Measurements from ENCODE around the gene VWDE.
"Not testable (repeated sequence)": the region's sequence is repeated elsewhere in the genome, so short reads cannot be mapped to it uniquely, and the experiment has no call there.

VWDE gene

GRCh38 chr7:12402365-12402725, 1.3 kb downstream of the VWDE start:
- no peak overlapping the region for H3K27ac ChIP-seq (ENCODE audit: poor library complexity, severe bottlenecking)
- no peak for DNase-seq (ENCODE audit: low spot score)
- H3K4me3 ChIP-seq (ENCODE audit: severe bottlenecking) = peak overlapping the region; percentile 60
- no peaks in the 10 kb centered on the region for H3K27me3 ChIP-seq (ENCODE audit: insufficient read depth, poor library complexity, severe bottlenecking)
- no peak for TF ChIP-seq CTCF (IDR thresholded peaks at IDR 0.05; ENCODE audit: poor library complexity, severe bottlenecking)
- H3K4me1 ChIP-seq (ENCODE audit: insufficient read depth, poor library complexity, severe bottlenecking) = peaks cover 9% of the 10 kb centered on the region
- no peaks in the 10 kb centered on the region for H3K36me3 ChIP-seq (ENCODE audit: low read depth)
- peaks cover 2% of the 10 kb centered on the region for H3K9me3 ChIP-seq (ENCODE audit: severe bottlenecking)
- no peak for ATAC-seq (ENCODE audit: low read depth)

DNA sequence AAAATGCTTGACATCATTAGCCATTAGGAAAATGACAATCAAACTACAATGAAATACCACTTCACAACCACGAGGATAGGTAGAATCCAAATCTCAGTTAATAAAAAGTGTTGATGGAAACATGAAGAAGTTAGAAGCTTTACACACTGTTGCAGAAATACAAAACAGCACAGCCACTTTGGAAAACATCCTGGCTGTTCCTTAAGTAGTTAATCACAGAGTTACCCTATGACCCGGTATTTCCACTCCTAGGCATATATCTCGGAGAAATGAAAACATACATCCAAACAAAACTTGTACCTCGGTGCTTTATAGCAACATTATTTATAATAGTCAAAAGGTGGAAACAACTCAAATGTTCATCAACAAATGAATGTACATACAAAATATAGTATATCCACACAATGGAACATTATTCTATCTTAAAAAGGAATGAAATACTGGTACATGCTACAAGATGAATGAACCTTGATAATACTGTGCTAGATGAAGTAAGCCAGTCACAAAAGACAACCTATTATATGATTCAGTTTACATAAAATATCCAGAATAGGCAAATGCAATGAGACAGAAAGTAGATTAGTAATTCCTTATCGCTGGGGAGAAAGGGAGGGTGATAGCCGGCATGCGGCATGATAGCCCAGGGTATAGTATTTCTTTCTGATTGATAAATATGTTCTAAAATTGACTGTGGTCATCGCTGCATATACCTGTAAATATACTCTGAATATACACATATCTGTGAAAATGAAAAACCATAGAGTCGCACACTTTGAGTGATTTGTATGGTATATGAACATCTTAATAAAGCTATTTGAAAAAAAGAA, 1.9 kb downstream of the VWDE start:
- Histone ChIP-seq H3K27ac (ENCODE audit: poor library complexity, severe bottlenecking) (no peak overlapping the region), H3K27me3 (ENCODE audit: insufficient read depth, poor library complexity, severe bottlenecking) (no peaks in the 10 kb centered on the region), H3K4me3 (ENCODE audit: severe bottlenecking) (no peak overlapping the region), H3K36me3 (ENCODE audit: low read depth) (no peaks in the 10 kb centered on the region), H3K4me1 (ENCODE audit: insufficient read depth, poor library complexity, severe bottlenecking) (peaks cover 9% of the 10 kb centered on the region), H3K9me3 (ENCODE audit: severe bottlenecking) (peaks cover 2% of the 10 kb centered on the region)
- ATAC-seq (ENCODE audit: low read depth) (no peak), DNase-seq (ENCODE audit: low spot score) (no peak)
- no peak for TF ChIP-seq CTCF (IDR thresholded peaks at IDR 0.05; ENCODE audit: poor library complexity, severe bottlenecking)

GRCh38 chr7:12398186-12398585, 5.5 kb downstream of the VWDE start:
- no peak for TF ChIP-seq CTCF (IDR thresholded peaks at IDR 0.05; ENCODE audit: poor library complexity, severe bottlenecking)
- no peak for ATAC-seq (ENCODE audit: low read depth)
- Histone ChIP-seq H3K9me3 (ENCODE audit: severe bottlenecking) (peaks cover 2% of the 10 kb centered on the region), H3K36me3 (ENCODE audit: low read depth) (no peaks in the 10 kb centered on the region), H3K27ac (ENCODE audit: poor library complexity, severe bottlenecking) (no peak overlapping the region), H3K27me3 (ENCODE audit: insufficient read depth, poor library complexity, severe bottlenecking) (no peaks in the 10 kb centered on the region), H3K4me3 (ENCODE audit: severe bottlenecking) (no peak overlapping the region), H3K4me1 (ENCODE audit: insufficient read depth, poor library complexity, severe bottlenecking) (peaks cover 9% of the 10 kb centered on the region)
- no peak for DNase-seq (ENCODE audit: low spot score)

DNA sequence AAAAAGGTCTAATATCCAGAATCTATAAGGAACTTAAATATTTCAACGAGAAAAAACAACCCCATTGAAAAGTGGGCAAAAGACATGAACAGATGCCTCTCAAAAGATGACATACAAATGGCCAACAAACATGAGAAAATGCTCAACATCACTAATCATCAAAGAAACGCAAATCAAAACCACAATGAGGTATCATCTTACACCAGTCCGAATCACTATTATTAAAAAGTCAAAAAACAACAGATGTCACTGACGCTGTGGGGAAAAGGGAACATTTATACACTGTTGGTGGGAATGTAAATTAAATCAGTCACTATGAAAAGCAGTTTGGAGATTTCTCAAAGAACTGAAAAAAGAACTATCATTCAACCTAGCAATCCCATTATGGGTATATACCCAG, 6.0 kb downstream of the VWDE start:
- Histone ChIP-seq H3K9me3 (ENCODE audit: severe bottlenecking) (peaks cover 2% of the 10 kb centered on the region), H3K4me1 (ENCODE audit: insufficient read depth, poor library complexity, severe bottlenecking) (peaks cover 9% of the 10 kb centered on the region), H3K4me3 (ENCODE audit: severe bottlenecking) (no peak overlapping the region), H3K36me3 (ENCODE audit: low read depth) (no peaks in the 10 kb centered on the region), H3K27ac (ENCODE audit: poor library complexity, severe bottlenecking) (no peak overlapping the region), H3K27me3 (ENCODE audit: insufficient read depth, poor library complexity, severe bottlenecking) (no peaks in the 10 kb centered on the region)
- no peak for TF ChIP-seq CTCF (IDR thresholded peaks at IDR 0.05; ENCODE audit: poor library complexity, severe bottlenecking)
- ATAC-seq (ENCODE audit: low read depth) (no peak), DNase-seq (ENCODE audit: low spot score) (no peak)

DNA sequence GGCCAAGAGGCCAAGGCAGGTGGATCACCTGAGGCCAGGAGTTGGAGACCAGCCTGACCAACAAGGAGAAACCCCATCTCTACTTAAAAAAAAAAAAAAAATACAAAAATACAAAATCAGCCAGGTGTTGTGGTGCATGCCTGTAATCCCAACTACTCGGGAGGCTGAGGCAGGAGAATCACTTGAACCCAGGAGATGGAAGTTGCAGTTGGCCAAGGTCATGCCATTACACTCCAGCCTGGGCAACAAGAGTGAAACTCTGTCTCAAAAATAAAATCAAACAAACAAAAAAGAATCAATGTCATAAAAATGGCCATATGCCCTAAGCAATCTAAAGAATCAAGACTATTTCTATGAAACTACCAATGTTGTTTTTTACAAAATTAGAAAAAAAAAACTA, 7.0 kb downstream of the VWDE start:
- not testable (repeated sequence) for ATAC-seq (ENCODE audit: low read depth); H3K27me3 ChIP-seq (ENCODE audit: insufficient read depth, poor library complexity, severe bottlenecking); H3K27ac ChIP-seq (ENCODE audit: poor library complexity, severe bottlenecking); H3K4me3 ChIP-seq (ENCODE audit: severe bottlenecking); H3K9me3 ChIP-seq (ENCODE audit: severe bottlenecking); H3K36me3 ChIP-seq (ENCODE audit: low read depth); H3K4me1 ChIP-seq (ENCODE audit: insufficient read depth, poor library complexity, severe bottlenecking); DNase-seq (ENCODE audit: low spot score)

All from RWPE2 (cell line).